Activated CD8-positive, alpha-beta memory T cell treated with anti-CD3 and anti-CD28 coated beads, Interleukin-2, amount 50 U/mL, for 1 hour (primary cell): Measurements from ENCODE around the gene ZNF324B.
"Not testable (repeated sequence)": the region's sequence is repeated elsewhere in the genome, so short reads cannot be mapped to it uniquely, and the experiment has no call there.

Experiments
- DNase-seq: peaks from one replicate; pipeline ENCODE4 v3.0.0-alpha.2; 2020; ENCODE audit errors: extremely low read depth

ZNF324B gene

DNA sequence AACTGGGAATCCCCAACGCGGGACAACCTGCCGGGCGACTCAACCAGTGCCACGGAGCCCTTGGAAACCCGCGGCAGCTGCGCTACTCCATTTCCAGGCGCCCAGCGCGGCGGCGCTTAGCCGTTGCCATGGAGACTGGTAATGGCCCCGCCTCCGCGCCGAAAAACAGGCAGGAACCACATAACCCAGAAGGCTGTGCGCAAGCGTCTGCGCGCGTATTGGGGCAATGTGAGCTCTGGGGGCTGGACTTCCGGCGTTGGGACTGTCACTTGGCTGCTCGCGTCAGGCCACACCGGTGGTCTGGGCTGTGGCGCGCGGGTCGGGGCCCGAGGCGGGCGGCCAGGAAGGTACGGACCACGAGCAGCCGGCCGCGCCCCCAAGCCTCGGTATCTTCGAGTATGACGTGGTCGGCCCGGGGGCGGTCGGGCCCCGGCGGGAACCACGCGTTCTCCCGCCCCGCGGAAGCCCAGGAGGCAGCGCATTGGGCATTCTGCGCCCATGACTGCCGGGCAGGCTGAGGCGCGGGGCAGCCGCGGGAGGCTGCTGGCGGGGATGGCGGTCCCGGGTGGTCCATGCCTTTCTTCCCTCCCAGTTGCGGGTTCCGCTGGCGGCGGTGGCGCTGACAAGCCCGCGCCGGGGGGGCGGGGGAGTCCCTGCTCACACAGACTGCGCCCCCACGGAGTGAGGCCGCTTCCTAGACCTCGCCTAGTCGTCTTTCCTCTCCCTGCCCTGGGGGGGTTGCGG is at the start of gene ZNF324B:
Gene ZNF324B (plus strand): TSS at position 265 of the 744 bp plus-strand sequence. CDS start 2,080 bp downstream, outside the sequence.
- DNase-seq, result peak; percentile 94

DNA sequence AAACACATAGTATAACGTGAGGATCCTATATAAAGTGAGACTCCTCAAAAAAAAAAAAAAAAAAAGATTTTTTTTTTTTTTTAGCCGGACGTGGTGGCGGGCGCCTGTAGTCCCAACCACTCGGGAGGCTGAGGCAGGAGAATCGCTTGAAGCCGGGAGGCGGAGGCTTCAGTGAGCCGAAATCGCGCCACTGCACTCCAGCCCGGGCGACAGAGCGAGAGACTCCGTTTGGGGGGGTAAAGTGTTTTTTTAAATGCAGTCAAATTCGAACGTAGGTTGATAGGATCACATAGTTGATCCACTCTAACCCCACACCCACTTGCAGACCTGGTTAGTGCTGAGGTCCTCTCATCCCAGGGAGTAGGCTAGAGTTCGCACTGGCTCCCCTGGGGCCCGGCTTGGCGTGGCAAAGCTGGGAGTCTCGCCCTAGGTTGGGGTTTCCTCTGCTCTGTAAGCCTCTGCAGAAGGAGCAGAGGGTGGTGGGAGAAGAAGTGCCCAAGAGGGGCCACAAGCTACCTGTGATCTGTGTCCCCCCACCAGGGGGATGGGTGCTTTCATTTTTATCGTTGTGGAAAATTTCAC is 49.5 kb upstream of the ZNF324B start:
- DNase-seq, result no peak

DNA sequence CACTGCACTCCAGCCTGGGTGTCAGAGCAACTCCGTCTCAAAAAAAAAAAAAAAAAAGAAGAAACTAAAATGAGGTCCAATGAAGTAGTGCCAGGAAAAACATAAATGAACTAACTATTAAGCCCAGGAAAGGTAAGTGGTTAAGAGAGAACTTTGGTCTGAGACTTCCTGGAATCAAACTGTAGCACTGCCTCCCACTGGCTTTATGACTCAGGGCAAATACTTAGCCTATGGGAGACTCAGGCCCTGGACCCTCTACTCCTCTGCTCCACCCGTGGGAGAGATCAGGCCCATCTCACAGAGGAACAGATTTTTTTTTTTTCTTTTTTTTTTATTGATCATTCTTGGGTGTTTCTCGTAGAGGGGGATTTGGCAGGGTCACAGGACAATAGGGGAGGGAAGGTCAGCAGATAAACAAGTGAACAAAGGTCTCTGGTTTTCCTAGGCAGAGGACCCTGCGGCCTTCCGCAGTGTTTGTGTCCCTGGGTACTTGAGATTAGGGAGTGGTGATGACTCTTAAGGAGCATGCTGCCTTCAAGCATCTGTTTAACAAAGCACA is 47.4 kb upstream of the ZNF324B start:
- not testable (repeated sequence) for DNase-seq

DNA sequence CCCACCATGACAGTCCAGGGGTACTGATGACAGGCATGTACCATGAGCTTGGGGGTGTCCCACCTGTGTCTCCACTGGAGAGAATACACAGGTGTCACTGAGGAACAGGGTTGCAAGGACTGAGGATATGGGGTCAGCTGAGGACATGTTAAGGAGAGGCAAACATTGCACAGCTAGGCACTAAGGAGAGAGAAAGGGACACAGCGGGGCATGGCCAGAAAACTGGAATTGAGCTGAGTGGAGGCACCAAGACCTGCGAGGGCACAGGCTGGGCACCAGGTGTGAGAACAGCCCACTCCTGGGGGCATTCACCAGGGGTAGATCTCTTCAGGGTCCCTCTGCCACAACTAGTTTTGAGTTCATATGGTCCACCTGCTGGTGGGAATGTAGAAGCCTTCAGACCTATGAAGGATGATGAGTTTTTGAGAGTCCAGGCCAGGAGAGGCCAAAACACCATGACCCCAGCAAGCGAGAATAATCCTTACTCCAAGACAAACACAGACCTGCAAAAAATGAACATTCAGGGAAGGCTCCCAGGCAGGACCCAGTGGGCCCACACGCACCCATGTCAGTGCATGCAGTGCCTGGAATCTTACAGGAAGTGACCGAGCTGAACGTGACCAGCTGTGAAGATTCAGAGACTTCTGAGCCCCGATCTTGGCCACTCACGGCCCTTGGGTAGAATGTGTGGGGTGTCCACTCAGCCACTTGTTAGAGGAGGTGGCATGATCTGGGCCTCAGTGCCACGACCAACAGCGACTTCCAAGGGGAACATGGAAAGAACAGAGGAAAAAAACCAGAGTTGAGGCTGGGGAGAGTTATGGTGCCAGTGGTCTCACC is 44.4 kb upstream of the ZNF324B start:
- DNase-seq, result no peak

DNA sequence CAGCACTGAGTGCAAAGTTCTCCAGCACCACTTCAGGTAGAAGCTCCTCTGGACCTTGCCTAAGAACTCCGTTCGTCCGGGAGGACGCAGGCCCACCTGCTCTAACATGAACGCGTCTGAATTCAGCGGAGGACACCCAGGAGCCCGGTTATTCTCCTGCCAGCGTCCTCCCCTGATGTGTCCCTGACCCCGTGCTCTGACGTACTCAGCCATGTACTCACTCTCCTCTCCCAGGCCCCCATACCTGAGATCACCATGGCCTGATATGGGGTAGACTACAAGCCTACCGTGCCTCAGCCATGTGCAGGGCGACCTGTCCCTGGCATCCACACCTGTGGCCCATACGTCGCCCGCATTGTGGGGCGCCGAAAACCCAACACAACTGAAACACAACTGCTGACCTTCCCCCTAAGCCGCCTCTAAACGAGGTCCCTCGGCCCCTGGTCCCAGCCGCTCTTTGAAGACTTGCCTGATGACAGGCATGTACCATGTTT is 43.7 kb upstream of the ZNF324B start:
- DNase-seq, result no peak

DNA sequence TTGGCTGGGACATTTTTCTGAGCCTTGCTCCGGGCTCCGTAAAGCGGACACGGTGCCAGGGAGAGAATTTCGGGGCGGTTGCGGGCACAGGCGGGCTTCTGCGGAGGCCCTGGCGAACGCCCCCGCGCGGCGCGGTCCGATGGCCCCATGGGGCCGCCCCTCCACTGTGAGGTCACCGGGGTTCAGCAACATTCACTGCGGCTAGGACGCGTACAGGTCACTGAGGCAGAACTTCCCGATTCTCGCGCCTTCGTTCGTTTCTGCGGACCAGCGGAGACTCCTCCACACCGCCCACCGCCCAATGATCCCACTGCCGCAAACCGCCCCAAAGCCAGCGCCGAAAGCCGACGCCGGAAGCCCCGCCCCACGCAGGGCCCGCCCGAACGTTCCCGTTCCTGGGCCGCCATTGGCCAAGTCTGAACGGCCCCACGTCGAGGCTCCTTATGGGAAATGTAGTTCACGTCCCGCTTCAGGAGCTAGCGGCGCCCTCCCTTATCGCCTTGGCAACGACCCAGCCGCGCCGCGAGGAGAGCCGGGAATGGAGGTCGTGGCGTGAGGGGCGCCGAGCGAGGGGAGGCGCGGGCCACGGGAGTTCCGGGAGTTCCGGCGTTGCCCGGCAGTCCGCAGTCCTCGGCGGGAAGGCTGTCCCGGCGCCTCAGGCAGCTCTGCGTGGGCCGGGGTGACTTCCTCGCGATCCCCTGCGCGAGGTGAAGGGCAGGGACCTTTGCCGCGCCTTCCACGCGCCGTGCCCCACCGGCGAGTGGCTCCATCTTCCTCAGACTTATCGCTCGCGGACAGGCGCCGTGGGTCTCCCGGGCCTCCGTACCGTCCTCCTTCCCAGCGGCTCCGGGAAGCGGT is 43.0 kb upstream of the ZNF324B start, which contains the start of gene ZNF584:
Gene ZNF584 (plus strand): TSS at position 498 of the 858 bp plus-strand sequence. CDS start 499 bp downstream, outside the sequence.
- DNase-seq, result peak; percentile 82

DNA sequence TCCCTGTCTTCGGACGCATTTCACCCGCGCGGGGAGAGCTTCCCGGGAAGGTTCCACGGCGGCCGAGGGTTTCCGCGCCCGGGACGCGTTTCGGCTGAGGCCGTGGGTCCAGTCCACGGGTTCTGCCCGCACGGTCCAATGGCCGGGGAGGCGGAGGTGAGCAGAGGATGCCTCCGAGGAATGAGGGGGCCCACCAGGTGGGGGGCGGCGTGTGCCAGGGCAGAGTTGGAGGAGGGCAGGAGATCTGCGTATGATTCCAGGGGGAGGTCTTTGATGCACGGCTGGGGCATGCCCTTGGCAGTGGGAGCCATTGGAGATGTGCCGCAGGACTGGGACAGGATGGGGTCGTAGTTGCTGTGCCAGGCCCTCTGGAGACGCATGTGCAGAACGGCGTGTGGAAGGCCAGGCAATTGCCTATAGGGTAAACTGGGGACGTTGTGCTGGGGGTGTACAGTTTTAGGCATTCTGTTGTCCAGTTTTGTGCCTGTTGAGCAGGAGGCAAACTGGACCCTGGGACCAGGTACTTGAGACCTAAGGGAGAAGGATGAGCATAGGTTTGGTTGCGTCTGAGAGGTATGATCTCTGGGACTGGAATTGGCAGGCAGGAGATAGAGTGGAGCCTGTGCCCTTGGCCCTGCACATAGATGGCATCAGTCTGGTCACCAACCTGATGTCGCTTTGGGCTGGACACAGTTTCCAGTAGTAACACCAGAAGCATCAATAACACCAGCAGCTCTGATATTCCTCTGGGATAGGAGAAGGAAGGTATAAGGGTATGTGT is 42.2 kb upstream of the ZNF324B start:
- DNase-seq, result no peak

DNA sequence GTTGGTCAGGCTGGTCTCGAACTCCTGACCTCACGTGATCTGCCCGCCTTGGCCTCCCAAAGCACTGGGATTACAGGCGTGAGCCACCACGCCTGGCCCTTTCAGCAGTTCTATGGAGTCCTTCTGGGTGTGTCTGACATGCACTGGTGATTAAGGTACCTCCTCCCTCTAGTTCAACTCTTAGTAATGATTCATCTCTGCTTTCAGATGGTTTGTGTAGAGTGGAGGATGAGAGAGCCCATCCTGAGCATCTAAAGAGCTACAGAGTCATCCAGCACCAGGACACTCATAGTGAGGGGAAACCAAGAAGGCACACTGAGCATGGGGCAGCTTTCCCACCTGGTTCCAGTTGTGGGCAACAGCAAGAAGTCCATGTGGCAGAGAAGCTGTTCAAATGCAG is 34.8 kb upstream of the ZNF324B start:
- no peak for DNase-seq

DNA sequence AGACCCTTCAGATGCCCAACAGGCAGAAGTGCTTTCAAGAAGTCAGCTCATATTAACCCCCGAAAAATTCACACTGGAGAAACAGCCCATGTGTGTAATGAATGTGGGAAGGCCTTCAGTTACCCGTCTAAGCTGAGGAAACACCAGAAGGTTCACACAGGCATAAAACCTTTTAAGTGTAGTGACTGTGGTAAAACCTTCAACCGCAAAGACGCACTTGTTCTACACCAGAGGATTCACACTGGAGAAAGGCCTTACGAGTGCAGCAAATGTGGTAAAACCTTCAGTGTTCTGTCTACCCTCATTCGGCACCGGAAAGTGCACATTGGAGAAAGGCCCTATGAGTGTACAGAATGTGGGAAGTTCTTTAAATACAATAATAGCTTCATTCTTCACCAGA is 34.4 kb upstream of the ZNF324B start:
- DNase-seq, result no peak

DNA sequence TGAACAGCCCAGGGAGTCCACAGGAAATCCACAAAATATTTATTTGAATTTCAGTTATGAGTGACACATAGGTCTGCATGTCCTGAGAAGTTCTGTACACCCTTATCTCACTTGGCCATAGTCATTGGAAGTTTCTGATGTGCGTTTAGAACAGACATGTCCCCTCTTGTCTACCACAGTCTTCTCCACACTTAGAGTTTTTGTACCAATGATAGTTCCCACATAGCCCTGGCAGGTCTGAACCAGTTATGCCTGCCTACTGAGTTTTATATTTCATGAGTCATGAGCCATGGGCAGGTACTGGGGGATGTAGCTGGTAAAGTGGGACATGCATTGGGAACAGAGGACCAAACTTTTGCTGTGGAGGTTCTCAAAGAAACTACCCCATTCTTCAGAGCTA is 22.8 kb upstream of the ZNF324B start:
- no peak for DNase-seq

DNA sequence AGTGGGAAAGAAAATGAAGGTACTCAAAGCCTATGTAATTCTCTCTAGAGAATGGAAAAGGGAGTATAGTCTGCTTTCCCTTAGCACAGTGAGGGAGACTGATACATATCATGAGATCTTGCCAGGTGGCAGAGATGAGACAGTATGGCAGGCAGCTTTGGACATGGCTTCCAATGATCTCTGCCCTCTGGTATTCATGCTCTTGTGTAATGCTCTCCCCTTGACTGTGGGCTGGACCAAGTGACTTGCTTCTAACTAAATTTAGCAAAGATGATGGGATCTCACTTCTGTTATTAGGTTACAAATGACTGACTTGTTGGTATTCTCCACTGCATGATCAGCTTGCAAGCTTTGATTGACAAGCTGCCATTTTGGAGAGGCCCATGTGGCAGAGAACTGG is 21.7 kb upstream of the ZNF324B start:
- DNase-seq, result no peak

DNA sequence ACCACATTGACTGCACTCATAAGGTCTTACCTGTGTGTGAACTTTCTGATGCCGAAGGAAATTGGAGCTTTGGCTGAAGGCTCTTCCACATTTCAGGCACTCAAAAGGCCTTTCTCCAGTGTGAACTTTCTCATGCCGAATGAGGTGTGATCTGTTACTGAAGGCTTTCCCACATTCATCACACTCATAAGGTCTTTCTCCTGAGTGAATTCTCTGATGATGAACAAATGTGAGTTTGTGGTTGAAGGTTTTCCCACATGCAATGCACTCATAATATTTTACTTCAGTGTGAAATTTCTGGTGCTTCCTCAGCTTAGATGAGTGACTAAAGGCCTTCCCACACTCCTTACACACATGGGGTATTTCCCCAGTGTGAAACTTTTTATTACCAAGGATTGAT is 17.2 kb upstream of the ZNF324B start:
- DNase-seq, result no peak

DNA sequence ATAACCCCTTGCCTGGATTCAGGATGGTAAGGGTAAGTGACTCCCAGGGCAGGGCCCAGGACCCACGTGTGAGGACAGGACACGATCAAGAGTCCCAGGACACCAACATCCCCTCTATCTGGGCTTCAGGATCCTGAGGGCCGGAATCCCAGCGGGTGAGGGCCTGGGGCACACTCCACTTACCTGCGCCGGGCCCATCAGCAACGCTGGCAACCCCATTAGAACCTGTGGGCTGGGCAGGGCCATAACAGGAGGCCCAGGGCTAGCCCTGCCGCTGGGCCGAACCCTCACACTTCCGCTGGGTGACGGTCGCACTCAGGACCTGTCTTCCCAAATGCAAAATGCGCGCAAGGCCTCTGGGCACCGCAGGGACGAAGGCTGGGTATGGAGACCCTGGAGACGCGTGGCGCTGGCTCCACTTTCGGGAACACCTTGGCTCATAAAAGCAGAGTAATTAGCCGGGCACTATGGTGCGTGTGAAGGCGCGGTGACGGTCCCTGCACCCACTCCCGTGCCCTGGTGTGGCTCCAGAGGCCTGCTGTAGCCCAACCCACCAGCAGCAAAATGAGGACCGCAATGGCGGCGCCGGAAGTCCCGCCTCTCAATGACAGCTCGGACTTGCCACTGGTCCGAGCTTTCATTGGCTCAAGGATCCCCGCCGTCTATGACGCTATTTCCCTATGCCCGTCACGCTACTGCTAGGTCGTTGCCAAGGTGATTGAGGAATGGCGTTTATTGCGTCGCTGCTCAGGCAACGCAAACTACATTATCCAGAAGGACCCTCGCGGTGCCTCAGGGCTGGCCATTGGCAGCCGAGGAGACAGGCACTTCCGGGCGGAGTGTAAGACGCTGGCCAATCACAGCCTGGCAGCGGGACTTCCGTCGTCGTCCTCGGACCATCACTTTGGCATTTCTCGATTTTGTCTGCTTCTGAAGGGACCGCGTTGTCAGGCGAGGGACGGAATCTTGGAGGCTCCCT is 11.6 kb upstream of the ZNF324B start, which contains the start of gene ZNF132:
Gene ZNF132 (minus strand): TSS at position 578 of the 979 bp plus-strand sequence. CDS start 332 bp downstream, at position 246.
- DNase-seq, result peak; percentile 92

DNA sequence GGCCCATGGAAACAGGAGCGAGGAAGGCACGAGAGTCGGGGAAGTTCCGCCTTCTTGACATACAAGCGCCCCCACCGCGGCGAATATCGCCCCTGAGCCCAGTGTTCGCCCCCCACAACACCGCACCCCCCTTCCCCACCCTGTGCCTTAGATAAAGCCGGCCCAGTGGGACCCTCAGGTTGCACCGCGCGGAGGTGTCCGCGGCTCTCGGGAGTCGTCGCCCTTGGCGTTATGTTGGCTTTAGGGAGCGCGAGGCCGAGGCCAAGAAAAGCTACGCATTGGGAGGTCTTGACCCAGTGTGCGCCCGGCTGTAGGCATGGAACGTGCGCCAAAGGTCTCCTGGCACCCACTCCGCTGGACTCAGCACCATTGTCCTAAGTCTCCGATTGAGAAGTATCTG is 10.9 kb upstream of the ZNF324B start:
- DNase-seq, result no peak

DNA sequence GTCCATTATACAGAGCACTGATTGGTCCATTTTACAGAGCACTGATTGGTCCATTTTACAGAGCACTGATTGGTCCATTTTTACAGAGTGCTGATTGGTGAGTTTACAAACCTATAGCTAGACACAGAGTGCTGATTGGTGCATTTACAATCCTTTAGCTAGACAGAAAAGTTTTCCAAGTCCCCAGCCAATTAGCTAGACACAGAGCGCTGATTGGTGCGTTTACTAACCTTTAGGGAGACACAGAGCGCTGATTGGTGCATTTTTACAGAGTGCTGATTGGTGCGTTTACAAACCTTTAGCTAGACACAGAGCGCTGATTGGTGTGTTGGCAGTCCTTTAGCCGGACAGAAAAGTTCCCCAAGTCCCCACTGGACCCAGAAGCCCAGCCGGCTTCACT is 8.4 kb upstream of the ZNF324B start:
- DNase-seq, result not testable (repeated sequence)

DNA sequence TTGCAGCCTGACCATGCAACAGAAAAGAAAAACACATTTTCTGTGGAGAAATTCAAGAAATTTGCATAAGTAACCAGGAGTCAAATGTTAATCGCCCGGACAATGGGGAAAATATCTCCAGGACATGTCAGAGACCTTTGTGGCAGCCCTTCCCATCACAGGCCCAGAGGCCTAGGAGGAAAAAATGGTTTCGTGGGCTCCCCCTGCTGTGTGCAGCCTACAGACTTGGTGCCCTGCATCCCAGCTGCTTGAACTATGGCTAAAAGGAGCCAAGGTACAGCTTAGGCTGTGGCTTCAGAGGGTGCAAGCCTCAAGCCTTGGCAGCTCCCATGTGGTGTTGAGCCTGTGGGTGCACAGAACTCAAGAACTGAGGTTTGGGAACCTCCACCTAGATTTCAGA is 2.6 kb upstream of the ZNF324B start:
- DNase-seq, result not testable (repeated sequence)

DNA sequence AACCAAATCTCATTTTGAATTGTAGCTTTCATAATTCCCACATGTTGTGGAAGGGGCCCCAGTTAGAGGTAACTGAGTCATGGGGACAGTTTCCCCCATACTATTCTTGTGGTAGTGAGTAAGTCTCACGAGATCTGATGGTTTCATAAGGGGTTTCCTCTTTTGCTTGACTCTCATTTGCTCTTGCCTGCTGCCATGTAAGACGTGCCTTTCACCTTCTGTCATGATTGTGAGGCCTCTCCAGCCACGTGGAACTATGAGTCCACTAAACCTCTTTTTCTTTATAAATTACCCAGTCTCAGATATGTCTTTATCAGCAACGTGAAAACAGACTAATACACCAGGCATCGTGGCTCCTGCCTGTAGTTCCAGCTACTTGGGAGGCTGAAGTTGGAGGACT is 1.4 kb upstream of the ZNF324B start:
- not testable (repeated sequence) for DNase-seq

DNA sequence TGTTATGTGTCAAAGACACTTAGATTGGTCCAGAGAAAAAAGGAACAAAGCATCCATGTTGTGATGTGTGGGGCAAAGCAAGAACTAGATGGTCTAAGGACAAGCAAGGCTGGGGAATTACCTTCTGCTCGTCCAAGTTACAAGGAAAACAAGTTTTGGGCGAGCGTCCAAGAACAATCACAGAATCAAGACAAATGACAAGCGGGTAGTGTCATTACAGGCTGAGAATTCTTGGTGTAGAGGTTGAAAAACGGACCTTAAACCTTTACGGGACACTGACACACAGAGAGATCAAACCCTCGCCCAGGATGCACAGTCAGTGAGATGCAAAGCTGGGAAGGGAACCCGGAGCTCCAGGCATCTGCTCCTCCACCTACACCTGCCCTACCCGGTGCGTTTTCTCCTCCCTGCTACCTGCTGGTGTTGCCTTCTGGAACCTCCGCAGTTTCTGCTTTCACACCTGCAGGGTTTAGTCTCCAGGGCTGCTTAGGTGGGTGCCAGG is 515 bp upstream of the ZNF324B start:
- no peak for DNase-seq

DNA sequence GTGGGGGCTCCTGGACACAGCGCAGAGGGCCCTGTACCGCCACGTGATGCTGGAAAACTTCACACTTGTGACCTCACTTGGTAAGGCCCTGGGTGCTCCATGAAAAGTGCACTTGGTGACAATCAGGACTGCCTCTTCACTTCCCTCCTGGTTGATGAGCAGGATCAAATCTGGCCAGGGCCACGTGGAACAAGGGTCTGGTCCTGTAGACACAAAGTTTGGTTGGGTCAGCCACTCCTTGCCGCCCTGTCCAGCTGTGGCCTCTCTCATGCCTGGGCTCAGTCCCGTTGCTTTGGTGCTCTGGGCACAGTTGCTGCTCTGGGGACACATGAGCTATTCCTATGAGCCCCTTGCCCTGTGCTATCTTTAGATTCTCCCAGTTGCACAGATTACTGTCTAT is 2.3 kb downstream of the ZNF324B start:
- no peak for DNase-seq
